GM19455 (cell line): ENCODE data around the gene NFIX.

Source experiments
- ATAC-seq: cut with Tn5 transposase; IDR thresholded peaks from one replicate; pipeline ENCODE4 v1.9.1; 2021; ENCODE audit not compliant: unreplicated experiment

NFIX gene

GRCh38 chr19:13070425-13071140, 75.3 kb downstream of the NFIX start:
- ATAC-seq = no peak

- no peak for ATAC-seq
Observed at GRCh38 chr19:13071444-13072187, 76.3 kb downstream of the NFIX start.

GRCh38 chr19:13072188-13072908, 77.1 kb downstream of the NFIX start:
- no peak for ATAC-seq

GRCh38 chr19:13073263-13073662, 78.0 kb downstream of the NFIX start:
- ATAC-seq = no peak

GRCh38 chr19:13074378-13074777, 79.1 kb downstream of the NFIX start:
- ATAC-seq = no peak

- ATAC-seq = no peak
Observed at GRCh38 chr19:13076320-13076719, 81.0 kb downstream of the NFIX start.

GRCh38 chr19:13076787-13077186, 81.5 kb downstream of the NFIX start:
- no peak for ATAC-seq

- ATAC-seq = no peak
Observed at GRCh38 chr19:13077240-13077639, 82.0 kb downstream of the NFIX start.

- ATAC-seq = no peak
Observed at GRCh38 chr19:13078381-13078780, 83.1 kb downstream of the NFIX start.

GRCh38 chr19:13078897-13079541, 83.7 kb downstream of the NFIX start:
- no peak for ATAC-seq

GRCh38 chr19:13079542-13079986, 84.3 kb downstream of the NFIX start:
- no peak for ATAC-seq

- ATAC-seq = no peak
Observed at GRCh38 chr19:13082192-13083007, 87.1 kb downstream of the NFIX start.

GRCh38 chr19:13083008-13083404, 87.7 kb downstream of the NFIX start:
- ATAC-seq = no peak

GRCh38 chr19:13083627-13084026, 88.4 kb downstream of the NFIX start:
- no peak for ATAC-seq

GRCh38 chr19:13085666-13086065, 90.4 kb downstream of the NFIX start:
- no peak for ATAC-seq

GRCh38 chr19:13086341-13086740, 91.1 kb downstream of the NFIX start:
- ATAC-seq = no peak

GRCh38 chr19:13087295-13087694, 92.0 kb downstream of the NFIX start:
- ATAC-seq = no peak

- no peak for ATAC-seq
Observed at GRCh38 chr19:13087795-13088537, 92.7 kb downstream of the NFIX start.

- no peak for ATAC-seq
Observed at GRCh38 chr19:13089139-13089856, 94.0 kb downstream of the NFIX start.
